GM19240 (cell line): Measurements from ENCODE around the gene PCDH17.

ENCODE experiments used
- DNase-seq: peaks from one replicate; pipeline ENCODE4 v3.0.0; 2011; ENCODE audit warnings: low spot score; ENCODE audit not compliant: insufficient read length

The PCDH17 gene

DNA sequence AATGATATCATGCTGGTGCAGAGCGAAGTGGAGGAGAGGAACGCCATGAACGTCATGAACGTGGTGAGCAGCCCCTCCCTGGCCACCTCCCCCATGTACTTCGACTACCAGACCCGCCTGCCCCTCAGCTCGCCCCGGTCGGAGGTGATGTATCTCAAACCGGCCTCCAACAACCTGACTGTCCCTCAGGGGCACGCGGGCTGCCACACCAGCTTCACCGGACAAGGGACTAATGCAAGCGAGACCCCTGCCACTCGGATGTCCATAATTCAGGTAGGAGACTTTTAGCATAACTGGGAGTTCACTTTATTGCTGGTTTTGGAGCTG is 3.3 kb downstream of the PCDH17 start:
- DNase-seq = no peak

- no peak for DNase-seq
Measured at GRCh38 chr13:57635541-57636085, 4.1 kb downstream of the PCDH17 start.

DNA sequence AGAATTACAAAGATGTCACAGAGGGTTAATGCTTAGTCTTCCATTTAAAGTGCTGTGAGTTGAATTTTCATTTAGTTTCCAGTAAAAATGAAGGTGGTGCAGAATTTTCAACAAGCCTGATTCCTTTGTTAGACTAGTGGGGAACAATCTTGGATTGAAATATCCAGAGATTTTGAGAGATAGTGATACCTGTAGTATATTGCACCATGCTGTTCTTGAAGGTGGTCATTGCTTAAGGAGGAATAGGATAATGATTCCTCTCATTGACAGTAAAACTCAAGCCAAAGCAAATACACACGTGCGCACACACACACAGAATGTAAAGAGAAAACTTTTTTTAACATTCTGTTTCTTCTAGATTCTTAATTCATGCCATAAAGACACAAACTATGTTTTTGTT is 5.3 kb downstream of the PCDH17 start:
- DNase-seq = no peak

DNA sequence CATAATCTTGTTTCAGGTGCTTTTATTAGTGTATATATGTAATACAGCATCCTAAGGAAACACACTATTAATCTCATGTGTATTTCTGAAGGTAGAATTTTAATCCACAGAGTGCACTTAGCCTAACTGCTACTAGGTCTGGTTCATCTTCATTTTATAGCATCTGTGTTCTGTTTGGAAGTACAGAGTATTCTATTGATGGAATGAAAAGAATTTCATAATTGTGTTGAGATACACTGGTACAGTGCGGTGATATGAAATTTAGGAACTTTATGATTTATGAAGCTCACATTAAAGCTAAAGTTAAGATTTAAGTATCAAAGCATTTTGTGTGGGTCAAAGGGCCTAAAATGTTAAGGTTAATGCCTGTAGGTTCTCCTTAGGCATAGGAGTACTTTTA is 6.0 kb downstream of the PCDH17 start:
- DNase-seq = no peak

GRCh38 chr13:57638186-57638890 is 6.8 kb downstream of the PCDH17 start:
- no peak for DNase-seq

DNA sequence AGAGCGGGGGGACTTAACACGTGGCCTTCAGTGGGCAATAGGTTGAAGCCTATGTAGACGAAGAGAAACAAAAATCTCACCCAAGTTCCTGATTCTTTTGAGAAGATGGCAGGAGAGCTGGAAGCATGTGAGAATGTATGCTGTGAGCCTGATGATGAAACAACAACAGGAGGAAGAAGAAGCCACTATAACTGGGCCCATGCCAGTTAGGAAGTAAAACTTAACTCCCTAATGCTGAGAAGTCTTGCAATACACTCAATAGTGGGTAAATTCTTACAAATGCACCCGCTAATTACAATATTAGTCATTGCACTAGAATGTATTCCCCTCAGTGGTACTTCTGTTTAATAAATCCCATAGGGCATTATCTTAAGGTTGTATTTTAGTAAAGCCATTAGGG is 9.1 kb downstream of the PCDH17 start:
- DNase-seq = no peak

DNA sequence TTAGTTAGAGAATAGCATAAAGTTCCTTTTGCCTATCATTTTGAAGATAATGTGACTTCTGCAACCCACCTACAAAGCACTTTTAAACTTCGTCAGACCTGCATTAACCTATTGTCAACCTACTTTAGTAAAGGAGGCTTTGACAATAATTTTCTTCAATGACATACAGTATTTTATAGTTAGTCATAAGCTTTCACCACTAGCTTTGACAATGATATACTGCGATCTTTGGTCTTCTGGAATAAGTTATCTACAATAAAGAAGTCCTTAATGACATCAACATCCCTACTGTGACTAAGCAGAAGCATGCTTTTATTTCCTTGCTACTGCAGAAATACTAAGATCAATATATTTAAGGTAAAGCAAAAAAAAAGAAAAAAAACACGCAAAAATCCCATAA is 9.5 kb downstream of the PCDH17 start:
- no peak for DNase-seq

DNA sequence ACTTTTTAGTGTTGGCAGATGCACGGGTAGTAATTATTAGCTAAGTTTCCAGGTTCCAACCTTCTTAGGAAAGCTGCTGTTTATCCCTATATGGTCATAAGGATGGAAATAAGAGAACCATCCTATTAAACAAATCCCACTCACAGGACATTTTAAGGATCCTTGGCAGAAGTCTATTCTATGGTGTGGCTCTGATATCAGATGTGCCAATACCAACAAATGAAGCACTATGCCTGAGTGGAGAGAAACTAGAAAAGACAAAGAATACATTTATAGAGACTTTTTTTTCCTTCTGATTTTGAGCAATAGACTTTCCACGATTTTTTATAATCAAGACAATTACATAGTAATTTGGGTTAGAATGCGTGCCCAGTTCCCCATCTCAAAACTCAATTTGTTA is 12.6 kb downstream of the PCDH17 start:
- no peak for DNase-seq

DNA sequence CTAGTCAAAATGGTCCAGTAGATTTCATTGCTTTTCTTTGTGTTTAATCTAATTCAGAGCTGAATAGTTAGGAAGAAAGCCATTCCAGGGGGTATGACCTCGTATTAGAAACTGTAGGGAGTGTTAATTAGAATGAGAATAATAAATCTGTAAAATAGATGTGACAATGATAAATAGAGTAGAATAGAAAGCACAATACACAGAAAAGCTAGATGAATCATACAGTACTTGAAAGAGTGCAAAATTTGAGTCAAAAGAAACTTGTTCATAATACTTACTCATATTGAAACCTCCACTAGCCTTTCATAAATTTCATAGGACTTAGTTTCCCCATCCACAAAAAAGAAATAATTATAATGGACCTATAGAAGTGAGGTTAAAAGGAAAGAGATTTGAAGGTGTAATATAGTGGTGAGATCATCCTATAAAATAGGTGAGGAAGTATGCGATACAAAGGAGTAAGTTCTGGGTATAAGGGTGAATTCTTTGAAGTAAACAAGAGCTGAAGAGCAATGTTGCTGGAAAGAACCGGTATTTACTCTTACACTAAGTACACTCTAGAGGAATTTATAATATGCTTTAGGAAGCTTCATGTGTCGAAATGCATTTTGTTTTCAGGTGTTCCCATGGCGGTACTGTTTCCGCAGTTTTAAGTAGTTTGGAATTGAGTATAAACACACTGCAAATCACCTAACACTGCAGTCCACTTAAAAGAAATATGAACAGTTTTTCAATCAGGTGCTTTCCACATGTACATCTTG is 21.9 kb downstream of the PCDH17 start:
- no peak for DNase-seq

DNA sequence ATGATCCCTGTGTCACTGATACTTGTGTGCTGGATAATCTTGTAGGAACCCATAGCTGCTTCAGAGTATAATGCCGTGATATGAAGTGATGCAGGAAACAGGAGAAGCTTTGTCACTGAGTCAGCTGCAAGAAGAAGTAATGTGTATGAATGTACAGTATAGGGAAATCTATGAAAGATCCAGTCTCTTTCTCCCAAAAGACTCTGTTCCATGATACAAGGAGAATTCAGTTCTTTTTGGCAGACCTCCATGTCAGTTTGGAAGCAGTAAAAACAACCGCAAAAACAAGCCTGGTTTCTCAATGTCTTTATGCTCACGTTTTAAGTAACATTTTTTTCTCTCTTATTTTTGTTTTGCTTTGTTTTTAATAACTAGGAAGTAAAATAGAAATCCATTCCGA is 33.9 kb downstream of the PCDH17 start:
- DNase-seq = no peak

DNA sequence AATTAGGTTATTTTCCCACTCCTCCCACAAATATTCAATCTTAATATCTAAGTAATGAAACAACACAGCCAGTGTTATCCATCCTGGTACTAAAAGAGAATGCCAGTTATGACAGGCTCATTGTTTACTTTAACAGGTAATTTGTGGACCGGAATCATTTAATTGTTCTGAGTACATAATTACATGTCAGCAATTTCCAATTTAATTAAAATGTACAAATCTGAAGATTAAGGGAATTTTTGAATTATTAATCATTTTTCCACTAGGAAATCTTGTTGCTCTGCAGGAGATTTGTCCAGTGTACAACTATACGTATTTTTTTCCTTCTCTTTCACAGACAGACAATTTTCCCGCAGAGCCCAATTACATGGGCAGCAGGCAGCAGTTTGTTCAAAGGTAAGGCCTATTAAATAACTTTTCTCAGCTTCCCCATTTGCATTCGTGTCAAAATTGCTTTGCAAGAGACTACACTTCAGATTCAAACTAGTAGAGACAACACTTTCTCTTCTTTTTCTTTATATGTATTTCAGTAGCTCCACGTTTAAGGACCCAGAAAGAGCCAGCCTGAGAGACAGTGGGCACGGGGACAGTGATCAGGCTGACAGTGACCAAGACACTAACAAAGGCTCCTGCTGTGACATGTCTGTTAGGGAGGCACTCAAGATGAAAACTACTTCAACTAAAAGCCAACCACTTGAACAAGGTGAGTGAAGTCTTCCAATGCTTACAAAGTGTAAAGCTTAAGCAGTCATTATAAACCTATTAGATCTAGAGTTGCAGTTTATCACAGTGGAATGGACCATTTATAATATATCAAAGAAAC is 34.8 kb downstream of the PCDH17 start:
- DNase-seq = no peak

GRCh38 chr13:57672168-57672567 is 40.6 kb downstream of the PCDH17 start:
- no peak for DNase-seq

DNA sequence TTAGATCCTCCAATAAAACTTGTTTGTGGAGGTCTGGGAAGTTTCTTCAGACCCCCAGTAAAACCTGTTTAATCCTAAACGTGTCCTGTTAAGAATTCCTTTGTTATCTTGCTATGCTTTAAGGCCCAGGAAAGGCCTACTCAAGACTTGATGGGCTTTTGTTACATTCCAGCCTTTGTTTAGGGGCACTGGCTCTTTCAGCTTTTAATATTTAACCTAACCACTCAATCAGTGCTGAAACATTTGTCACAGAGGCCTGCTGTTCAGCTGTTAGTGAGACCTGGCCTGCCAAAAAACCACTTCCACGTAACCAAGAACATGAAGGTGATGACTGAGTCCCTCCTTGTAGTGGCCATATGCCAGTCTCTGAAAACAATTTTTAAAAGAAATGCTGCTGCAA is 41.7 kb downstream of the PCDH17 start:
- no peak for DNase-seq

DNA sequence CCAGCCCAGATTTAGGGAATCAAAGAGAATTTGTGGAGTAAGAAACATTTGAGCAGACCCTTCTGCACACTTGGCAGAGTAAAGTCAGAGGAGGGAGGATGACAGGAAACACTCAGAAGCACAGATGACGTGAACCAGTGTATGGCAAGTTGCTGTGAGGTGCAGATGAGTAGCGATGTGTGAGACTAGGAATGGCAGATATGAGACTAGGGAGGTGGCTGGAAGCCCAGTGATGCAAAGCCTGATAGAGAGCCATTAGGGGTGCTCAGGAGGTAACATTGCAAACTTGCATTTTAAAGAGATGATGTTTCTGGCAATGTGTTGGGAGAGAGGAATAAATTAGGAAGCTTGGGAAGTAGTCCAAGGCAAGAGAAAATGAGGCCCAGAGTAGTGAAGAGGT is 44.0 kb downstream of the PCDH17 start:
- no peak for DNase-seq

DNA sequence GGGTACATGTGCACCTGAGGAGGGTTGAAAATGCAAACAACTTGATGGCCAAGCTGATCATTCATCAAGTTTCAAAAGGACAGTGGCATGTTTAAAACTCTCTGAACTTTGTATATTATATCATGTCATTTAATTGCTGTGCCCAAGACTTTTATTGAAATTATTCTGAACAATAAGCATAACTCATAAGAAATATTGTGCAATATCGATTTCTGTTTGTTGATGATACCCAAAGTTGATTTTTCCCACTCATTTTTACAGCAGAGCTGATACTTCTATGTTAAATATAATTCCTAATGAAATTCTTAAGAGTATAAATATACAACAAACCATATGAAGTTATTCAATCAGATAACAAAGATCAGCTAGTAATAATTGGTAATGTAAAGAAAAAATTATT is 49.1 kb downstream of the PCDH17 start:
- no peak for DNase-seq

DNA sequence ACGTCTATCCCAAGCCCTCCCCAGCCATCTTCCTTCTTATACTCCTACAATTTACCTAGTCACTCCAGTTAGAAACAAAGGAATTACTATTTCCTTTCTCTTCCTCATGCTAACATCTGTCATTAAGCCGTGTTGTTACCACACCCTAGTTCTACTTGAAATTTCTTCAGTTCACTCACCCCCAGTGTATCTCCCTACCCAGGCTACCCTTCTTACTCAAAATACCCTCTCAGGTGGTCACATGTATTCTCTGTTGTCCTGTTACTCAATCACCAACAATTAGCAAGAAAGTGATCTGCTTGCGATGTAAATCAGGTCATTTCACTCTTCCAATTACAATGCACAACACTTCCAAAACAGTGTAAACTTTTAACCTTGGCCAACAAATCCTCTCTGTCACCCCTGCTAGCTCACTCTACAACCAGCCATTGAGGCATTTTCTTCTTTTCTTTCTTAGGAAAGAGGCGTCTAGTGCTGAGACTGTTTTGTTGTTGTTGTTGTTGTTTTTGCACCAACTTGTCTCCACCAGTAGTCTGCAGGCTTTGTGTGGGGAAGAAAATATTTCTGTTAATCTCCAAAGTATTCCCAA is 50.7 kb downstream of the PCDH17 start:
- DNase-seq = no peak

DNA sequence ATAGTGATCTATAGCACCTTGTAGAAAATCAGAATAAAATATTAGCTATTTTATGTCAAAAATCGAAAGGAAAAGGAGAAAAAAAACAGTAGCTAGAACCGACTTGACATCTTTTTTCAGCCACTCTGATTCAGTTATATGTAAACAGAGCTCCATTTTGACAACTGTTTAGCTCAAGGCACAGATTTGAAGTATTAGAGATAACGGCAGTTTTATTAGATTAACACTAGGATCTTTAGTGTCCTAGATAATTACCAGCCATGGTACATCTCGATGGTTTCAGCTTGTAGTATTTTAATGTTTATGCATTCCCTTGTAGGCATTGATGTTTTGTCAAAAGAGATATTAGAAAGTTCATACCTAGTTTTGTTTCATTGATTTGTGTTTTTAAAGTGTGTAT is 67.3 kb downstream of the PCDH17 start:
- no peak for DNase-seq

DNA sequence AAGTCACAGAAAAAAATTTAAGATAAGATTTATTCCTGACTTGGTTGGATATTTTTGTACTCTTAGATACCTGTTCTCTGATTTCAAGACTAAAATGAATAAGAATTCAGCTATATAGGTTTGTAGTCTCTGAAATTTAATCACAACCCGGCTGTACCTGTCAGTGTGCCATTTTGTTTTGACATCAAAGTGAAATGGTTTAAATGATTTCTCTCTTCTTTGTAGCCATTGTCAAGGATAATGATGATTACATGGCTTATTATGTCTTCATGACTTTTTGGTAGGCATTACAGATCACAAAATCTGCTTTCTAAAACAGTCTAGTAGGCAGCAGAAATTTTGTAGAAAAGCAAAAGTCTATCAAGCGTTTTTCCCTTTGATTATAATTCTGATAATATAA is 72.5 kb downstream of the PCDH17 start:
- DNase-seq = no peak

DNA sequence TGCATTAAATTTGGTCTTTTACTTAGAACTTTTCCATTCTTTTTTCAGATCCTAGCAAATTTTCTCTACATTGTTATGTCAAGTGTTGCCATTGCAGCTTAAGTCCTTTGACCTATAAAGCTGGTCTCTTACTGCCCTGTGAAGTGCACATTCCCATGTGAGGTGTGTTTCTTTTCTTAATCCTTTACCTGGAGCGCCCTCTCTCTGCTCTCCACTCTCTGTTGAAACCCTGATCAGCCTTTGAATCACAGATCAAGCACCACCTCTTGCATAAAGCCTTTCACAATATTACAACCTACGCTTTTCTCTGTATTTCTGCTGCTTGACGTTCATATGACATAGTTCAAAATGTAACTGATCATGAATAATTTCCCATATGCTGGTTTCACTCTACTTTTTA is 84.8 kb downstream of the PCDH17 start:
- no peak for DNase-seq

GRCh38 chr13:57724486-57725272 is 93.1 kb downstream of the PCDH17 start:
- no peak for DNase-seq

DNA sequence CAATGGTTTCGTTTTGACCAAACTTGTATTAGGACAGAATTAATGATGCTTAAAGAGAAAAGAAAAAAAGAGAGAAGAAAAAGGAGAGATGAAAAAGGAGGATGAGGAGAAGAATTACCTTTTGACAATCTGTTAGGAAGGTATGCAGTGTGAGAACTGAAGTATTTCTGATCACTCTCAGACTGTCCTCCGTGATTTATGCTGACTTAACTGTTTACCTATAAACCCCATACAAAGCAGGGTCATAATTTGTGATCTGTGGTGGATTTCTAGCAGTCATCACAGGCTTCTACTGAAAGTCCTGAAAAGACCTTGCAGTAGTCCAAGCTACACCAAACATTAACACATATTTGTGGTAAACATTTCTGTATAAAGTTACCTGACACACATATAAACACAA is 93.9 kb downstream of the PCDH17 start:
- no peak for DNase-seq
